Measurements from ENCODE around the gene SLC12A3. TPM values are rescaled to one million over a fixed set of nuclear protein-coding genes. Genes with fewer than 3 reads are reported as not detected.

The SLC12A3 gene
- total RNA-seq, 3 donors from 2014 or later = not detected

DNA sequence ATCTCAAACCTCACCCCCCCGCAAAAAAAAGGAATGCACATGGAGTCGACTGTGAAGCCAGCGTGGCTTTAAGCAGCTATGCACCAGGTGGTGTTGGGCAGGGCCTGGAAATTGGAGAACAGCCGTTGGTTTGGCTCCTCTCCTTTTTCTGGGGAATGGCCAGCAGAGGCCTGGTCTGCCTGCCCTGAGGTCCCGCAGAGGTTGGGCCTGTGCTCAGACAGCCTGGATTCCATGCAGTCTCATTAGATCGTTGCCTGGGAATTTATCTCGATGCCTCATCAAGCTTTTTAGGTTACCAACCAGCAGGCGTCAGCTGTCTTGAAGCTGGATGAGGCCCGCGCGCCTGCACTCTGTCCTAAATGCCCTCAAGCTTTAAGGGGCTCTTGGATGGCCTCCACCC lies 9.8 kb downstream of the SLC12A3 start:
- Histone ChIP-seq H3K27ac (no peak overlapping the region), H3K4me1 (no peaks in the 10 kb centered on the region), H3K4me3 (no peak overlapping the region), H3K9me3 (no peaks in the 10 kb centered on the region), H3K36me3 (no peaks in the 10 kb centered on the region), H3K27me3 (no peaks in the 10 kb centered on the region)
- TF ChIP-seq POLR2AphosphoS5 (IDR thresholded peaks at IDR 0.05) (no peak), POLR2A (IDR thresholded peaks at IDR 0.05) (no peak)
- TF ChIP-seq, protein P1, sequence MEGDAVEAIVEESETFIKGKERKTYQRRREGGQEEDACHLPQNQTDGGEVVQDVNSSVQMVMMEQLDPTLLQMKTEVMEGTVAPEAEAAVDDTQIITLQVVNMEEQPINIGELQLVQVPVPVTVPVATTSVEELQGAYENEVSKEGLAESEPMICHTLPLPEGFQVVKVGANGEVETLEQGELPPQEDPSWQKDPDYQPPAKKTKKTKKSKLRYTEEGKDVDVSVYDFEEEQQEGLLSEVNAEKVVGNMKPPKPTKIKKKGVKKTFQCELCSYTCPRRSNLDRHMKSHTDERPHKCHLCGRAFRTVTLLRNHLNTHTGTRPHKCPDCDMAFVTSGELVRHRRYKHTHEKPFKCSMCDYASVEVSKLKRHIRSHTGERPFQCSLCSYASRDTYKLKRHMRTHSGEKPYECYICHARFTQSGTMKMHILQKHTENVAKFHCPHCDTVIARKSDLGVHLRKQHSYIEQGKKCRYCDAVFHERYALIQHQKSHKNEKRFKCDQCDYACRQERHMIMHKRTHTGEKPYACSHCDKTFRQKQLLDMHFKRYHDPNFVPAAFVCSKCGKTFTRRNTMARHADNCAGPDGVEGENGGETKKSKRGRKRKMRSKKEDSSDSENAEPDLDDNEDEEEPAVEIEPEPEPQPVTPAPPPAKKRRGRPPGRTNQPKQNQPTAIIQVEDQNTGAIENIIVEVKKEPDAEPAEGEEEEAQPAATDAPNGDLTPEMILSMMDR (IDR thresholded peaks at IDR 0.05) = peak in 1 of 3 donors; percentile 11
- peak in 1 of 2 donors; percentile 74 for DNase-seq (ENCODE audit: low spot score in 2 of 2)
- intact Hi-C loops (cut with DNase I; ENCODE audit: low total_unique reads) = loop anchor here (5.0 kb wide), 1 partner anchor 198 kb away; no protein-coding TSS in a partner anchor

DNA sequence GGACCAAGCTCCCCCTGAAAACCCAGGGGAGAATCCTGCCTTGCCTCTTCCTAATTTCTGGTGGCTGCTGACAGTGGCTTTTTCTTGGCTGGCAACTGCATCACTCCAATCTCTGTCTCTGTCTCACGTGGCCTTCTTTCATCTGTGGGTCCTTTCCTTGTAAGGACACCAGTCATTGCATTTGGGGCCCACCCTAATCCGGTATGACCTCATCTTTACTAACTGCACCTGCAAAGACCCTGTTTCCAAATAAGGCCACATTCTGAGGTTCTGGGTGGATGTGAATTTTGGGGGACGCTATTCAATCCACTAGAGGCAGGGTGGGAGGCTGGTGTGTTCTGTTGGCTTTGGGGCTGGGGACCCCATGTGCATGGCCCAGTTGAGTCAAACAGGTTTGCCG lies 11.0 kb downstream of the SLC12A3 start:
- no peaks in the 10 kb centered on the region for H3K4me1 ChIP-seq
- H3K36me3 ChIP-seq = no peaks in the 10 kb centered on the region
- no peak for TF ChIP-seq POLR2AphosphoS5 (IDR thresholded peaks at IDR 0.05)
- TF ChIP-seq, protein P1 (IDR thresholded peaks at IDR 0.05) = no peak
- no peak for TF ChIP-seq POLR2A (IDR thresholded peaks at IDR 0.05)
- no peak for DNase-seq (ENCODE audit: low spot score in 2 of 2)
- H3K4me3 ChIP-seq = no peak overlapping the region
- intact Hi-C loops (cut with DNase I; ENCODE audit: low total_unique reads) = loop anchor here (5.0 kb wide), 1 partner anchor 196 kb away; no protein-coding TSS in a partner anchor
- no peaks in the 10 kb centered on the region for H3K9me3 ChIP-seq
- H3K27ac ChIP-seq = no peak overlapping the region
- H3K27me3 ChIP-seq = no peaks in the 10 kb centered on the region

DNA sequence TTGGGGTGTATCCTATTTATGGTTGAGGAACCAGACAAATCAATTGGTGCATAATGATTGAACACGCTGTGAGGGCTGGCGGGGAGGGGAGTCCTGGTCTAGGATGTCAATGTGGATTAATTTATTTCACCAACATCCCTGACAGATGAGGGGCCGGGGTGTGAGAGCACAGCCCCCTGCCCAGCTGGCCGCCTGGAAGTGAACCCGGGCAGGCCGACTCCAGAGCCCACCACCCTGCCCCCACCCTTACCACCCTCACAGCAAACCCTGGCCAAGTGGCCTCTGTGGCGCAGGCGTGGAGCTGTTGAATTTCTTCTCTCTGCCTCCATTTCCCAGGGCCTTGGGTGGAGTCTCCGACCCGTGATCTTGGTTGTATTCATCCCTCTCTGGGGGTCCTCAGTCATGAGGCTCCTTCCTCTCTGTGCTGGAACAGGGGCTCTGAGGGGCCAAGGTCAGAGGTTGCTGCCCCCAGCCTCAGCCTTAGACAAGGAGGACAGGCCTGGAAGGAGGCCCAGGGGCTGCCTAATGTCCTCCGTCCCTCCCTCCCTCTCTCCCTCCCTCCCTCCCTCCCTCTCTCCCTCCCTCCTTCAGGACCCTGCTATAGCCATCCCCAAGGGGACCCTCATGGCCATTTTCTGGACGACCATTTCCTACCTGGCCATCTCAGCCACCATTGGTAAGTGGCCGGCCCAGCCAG lies 12.6 kb downstream of the SLC12A3 start:
- no peak for TF ChIP-seq POLR2A (IDR thresholded peaks at IDR 0.05)
- TF ChIP-seq, protein P1 (IDR thresholded peaks at IDR 0.05) = no peak
- TF ChIP-seq POLR2AphosphoS5 (IDR thresholded peaks at IDR 0.05) = no peak
- DNase-seq (ENCODE audit: low spot score in 2 of 2) = no peak
- intact Hi-C loops (cut with DNase I; ENCODE audit: low total_unique reads) = loop anchor here (5.0 kb wide), 1 partner anchor 195 kb away; no protein-coding TSS in a partner anchor
- Histone ChIP-seq H3K36me3 (no peaks in the 10 kb centered on the region), H3K27me3 (no peaks in the 10 kb centered on the region), H3K4me1 (no peaks in the 10 kb centered on the region), H3K27ac (no peak overlapping the region), H3K4me3 (no peak overlapping the region), H3K9me3 (no peaks in the 10 kb centered on the region)

DNA sequence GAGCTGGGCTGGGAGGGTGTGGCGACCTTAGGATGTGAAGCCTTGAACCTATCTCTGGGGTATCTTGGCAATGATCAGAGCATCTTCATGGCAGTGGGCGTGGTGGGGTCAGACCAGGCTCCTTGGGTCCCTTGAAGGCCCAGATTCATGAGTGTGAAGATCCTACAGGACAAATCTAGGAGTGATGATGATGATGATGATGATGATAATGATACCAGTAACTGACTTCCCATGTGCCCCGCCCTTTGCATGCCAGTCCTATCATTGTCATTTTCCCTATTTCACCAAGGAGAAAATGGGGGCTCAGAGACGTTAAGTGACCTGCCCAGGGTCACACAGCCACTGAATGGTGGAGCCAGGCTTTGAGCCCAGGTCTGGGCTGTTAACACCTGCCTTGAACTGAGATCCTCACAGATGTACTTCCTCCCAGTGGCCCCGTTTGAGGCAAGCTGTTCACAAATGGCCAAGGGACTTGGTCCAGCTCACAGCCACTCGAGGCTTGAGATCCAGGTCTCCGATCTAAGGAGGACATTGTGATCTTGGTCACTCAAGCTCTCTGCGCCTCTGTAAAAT lies 13.4 kb downstream of the SLC12A3 start:
- Histone ChIP-seq H3K27ac (no peak overlapping the region), H3K36me3 (no peaks in the 10 kb centered on the region), H3K4me1 (no peaks in the 10 kb centered on the region), H3K27me3 (no peaks in the 10 kb centered on the region), H3K9me3 (no peaks in the 10 kb centered on the region), H3K4me3 (no peak overlapping the region)
- TF ChIP-seq POLR2A (IDR thresholded peaks at IDR 0.05) (no peak), POLR2AphosphoS5 (IDR thresholded peaks at IDR 0.05) (no peak)
- TF ChIP-seq, protein P1 (IDR thresholded peaks at IDR 0.05) = no peak
- intact Hi-C loops (cut with DNase I; ENCODE audit: low total_unique reads) = loop anchor here (5.0 kb wide), 1 partner anchor 194 kb away; no protein-coding TSS in a partner anchor
- no peak for DNase-seq (ENCODE audit: low spot score in 2 of 2)

DNA sequence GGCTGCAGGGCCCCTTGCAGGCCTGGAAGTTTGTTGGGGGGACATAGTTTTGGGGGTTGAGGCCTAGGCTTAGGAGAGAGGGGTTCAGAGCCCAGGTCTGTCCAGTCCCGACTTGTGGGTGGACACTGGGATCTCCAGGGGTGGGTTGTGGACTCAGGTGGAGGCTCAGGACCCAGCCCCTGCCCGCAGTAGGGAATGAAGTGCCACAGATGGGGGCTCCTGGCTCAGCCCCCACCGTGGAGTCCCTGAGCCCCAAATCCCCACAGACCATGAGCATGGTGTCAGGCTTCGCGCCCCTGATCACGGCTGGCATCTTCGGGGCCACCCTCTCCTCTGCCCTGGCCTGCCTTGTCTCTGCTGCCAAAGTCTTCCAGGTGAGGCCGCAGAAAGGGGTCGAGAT lies 14.3 kb downstream of the SLC12A3 start:
- TF ChIP-seq POLR2A (IDR thresholded peaks at IDR 0.05) (no peak), POLR2AphosphoS5 (IDR thresholded peaks at IDR 0.05) (no peak)
- TF ChIP-seq, protein P1 (IDR thresholded peaks at IDR 0.05) = no peak
- Histone ChIP-seq H3K27ac (no peak overlapping the region), H3K36me3 (no peaks in the 10 kb centered on the region), H3K4me3 (no peak overlapping the region), H3K9me3 (no peaks in the 10 kb centered on the region), H3K4me1 (no peaks in the 10 kb centered on the region), H3K27me3 (no peaks in the 10 kb centered on the region)
- no peak for DNase-seq (ENCODE audit: low spot score in 2 of 2)
- intact Hi-C loops (cut with DNase I; ENCODE audit: low total_unique reads) = loop anchor here (5.0 kb wide), 1 partner anchor 193 kb away; no protein-coding TSS in a partner anchor

Measured in breast epithelium (tissue), 4 donors.